NCI-H82 (cell line): ENCODE measurements around the gene LPP.

Experiments used
- DNase-seq: peaks from one replicate; lab custom pipeline; 2025; lab: John Stamatoyannopoulos, UW

The LPP gene

GRCh38 chr3:188361888-188362287, 207.9 kb downstream of the LPP start:
- no peak for DNase-seq

- no peak for DNase-seq
Measured at GRCh38 chr3:188362405-188362831, 208.5 kb downstream of the LPP start.

- DNase-seq: no peak
Measured at GRCh38 chr3:188365184-188365583, 211.2 kb downstream of the LPP start.

- no peak for DNase-seq
Measured at GRCh38 chr3:188365988-188366698, 212.2 kb downstream of the LPP start.

- no peak for DNase-seq
Measured at GRCh38 chr3:188367678-188368077, 213.7 kb downstream of the LPP start.

- no peak for DNase-seq
Measured at GRCh38 chr3:188369526-188369925, 215.6 kb downstream of the LPP start.

- no peak for DNase-seq
Measured at GRCh38 chr3:188370081-188370830, 216.3 kb downstream of the LPP start.

- no peak for DNase-seq
Measured at GRCh38 chr3:188378786-188379185, 224.8 kb downstream of the LPP start.

- DNase-seq: no peak
Measured at GRCh38 chr3:188380252-188380651, 226.3 kb downstream of the LPP start.

- no peak for DNase-seq
Measured at GRCh38 chr3:188380722-188381121, 226.8 kb downstream of the LPP start.

GRCh38 chr3:188383748-188384147, 229.8 kb downstream of the LPP start:
- no peak for DNase-seq

GRCh38 chr3:188385295-188385694, 231.3 kb downstream of the LPP start:
- DNase-seq: no peak

- no peak for DNase-seq
Measured at GRCh38 chr3:188389711-188390342, 235.9 kb downstream of the LPP start.

GRCh38 chr3:188390343-188390718, 236.4 kb downstream of the LPP start:
- no peak for DNase-seq

GRCh38 chr3:188390775-188391443, 237.0 kb downstream of the LPP start:
- DNase-seq: no peak

GRCh38 chr3:188391592-188391991, 237.6 kb downstream of the LPP start:
- no peak for DNase-seq

- DNase-seq: no peak
Measured at GRCh38 chr3:188392076-188392475, 238.1 kb downstream of the LPP start.

- no peak for DNase-seq
Measured at GRCh38 chr3:188394623-188395022, 240.7 kb downstream of the LPP start.

- no peak for DNase-seq
Measured at GRCh38 chr3:188396251-188396650, 242.3 kb downstream of the LPP start.

GRCh38 chr3:188396900-188397299, 242.9 kb downstream of the LPP start:
- DNase-seq: no peak

GRCh38 chr3:188397766-188398705, 244.1 kb downstream of the LPP start:
- no peak for DNase-seq
